Hepatocyte (in vitro differentiated cells): ENCODE results near the gene NAPEPLD.

Source experiments
- EZH2 ChIP-seq: fragments of 200-600 bp; sonication (generic); IDR thresholded peaks from 2 replicates; pipeline ENCODE4 v1.6.1; 2016; ENCODE audit warnings: antibody characterized with exemption, mild to moderate bottlenecking, borderline replicate concordance
- TF ChIP-seq, protein P1 (sequence below): fragments of 200-600 bp; sonication (generic); IDR thresholded peaks from 2 replicates; pipeline ENCODE4 v1.5.1; 2016; ENCODE audit warnings: antibody characterized with exemption, mild to moderate bottlenecking; ENCODE audit not compliant: poor library complexity

GRCh38 chr7:103051519-103051918 is 97.4 kb downstream of the NAPEPLD start:
- TF ChIP-seq, protein P1, sequence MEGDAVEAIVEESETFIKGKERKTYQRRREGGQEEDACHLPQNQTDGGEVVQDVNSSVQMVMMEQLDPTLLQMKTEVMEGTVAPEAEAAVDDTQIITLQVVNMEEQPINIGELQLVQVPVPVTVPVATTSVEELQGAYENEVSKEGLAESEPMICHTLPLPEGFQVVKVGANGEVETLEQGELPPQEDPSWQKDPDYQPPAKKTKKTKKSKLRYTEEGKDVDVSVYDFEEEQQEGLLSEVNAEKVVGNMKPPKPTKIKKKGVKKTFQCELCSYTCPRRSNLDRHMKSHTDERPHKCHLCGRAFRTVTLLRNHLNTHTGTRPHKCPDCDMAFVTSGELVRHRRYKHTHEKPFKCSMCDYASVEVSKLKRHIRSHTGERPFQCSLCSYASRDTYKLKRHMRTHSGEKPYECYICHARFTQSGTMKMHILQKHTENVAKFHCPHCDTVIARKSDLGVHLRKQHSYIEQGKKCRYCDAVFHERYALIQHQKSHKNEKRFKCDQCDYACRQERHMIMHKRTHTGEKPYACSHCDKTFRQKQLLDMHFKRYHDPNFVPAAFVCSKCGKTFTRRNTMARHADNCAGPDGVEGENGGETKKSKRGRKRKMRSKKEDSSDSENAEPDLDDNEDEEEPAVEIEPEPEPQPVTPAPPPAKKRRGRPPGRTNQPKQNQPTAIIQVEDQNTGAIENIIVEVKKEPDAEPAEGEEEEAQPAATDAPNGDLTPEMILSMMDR, result no peak
- TF ChIP-seq EZH2, result no peak
